HG03139 (cell line): ENCODE results near the gene FUT8.

ENCODE experiments used
- ATAC-seq: cut with Tn5 transposase; IDR thresholded peaks from one replicate; pipeline ENCODE4 v1.9.1; 2021; ENCODE audit not compliant: unreplicated experiment

Gene FUT8

GRCh38 chr14:65412032-65412846, at the start of gene FUT8:
TSS of gene FUT8 (plus strand) at chr14:65412730. CDS start at chr14:65561564, 148,834 bp downstream.
- peak; percentile 75 for ATAC-seq

GRCh38 chr14:65366802-65367565, 45.5 kb upstream of the FUT8 start:
- no peak for ATAC-seq

- no peak for ATAC-seq
These were observed 43.0 kb upstream of the FUT8 start for GRCh38 chr14:65369560-65369959.

- no peak for ATAC-seq
These were observed 41.7 kb upstream of the FUT8 start for GRCh38 chr14:65370801-65371248.

- no peak for ATAC-seq
These were observed 40.7 kb upstream of the FUT8 start for GRCh38 chr14:65371784-65372183.

- ATAC-seq, result no peak
These were observed 39.4 kb upstream of the FUT8 start for GRCh38 chr14:65373016-65373670.

- ATAC-seq, result no peak
These were observed 38.9 kb upstream of the FUT8 start for GRCh38 chr14:65373671-65374039.

GRCh38 chr14:65377576-65377975, 35.0 kb upstream of the FUT8 start:
- ATAC-seq, result no peak

- no peak for ATAC-seq
These were observed 29.9 kb upstream of the FUT8 start for GRCh38 chr14:65382586-65382985.

GRCh38 chr14:65387171-65387570, 25.4 kb upstream of the FUT8 start:
- no peak for ATAC-seq

- no peak for ATAC-seq
These were observed 24.9 kb upstream of the FUT8 start for GRCh38 chr14:65387628-65388027.

- no peak for ATAC-seq
These were observed 20.2 kb upstream of the FUT8 start for GRCh38 chr14:65392296-65392695.

- no peak for ATAC-seq
These were observed 16.2 kb upstream of the FUT8 start for GRCh38 chr14:65396082-65396910.

GRCh38 chr14:65403231-65403630, 9.3 kb upstream of the FUT8 start:
- no peak for ATAC-seq

GRCh38 chr14:65408113-65408512, 4.4 kb upstream of the FUT8 start:
- ATAC-seq, result no peak

- no peak for ATAC-seq
These were observed 1.9 kb upstream of the FUT8 start for GRCh38 chr14:65410640-65411039.

- ATAC-seq, result peak; percentile 51
These were observed 886 bp upstream of the FUT8 start for GRCh38 chr14:65411656-65412031.

GRCh38 chr14:65412856-65413738, 567 bp downstream of the FUT8 start:
- peak; percentile 32 for ATAC-seq

- ATAC-seq, result no peak
These were observed 1.2 kb downstream of the FUT8 start for GRCh38 chr14:65413739-65414045.

GRCh38 chr14:65414961-65415589, 2.5 kb downstream of the FUT8 start:
- no peak for ATAC-seq
